ENCODE measurements around the gene SLC25A33.

DNA sequence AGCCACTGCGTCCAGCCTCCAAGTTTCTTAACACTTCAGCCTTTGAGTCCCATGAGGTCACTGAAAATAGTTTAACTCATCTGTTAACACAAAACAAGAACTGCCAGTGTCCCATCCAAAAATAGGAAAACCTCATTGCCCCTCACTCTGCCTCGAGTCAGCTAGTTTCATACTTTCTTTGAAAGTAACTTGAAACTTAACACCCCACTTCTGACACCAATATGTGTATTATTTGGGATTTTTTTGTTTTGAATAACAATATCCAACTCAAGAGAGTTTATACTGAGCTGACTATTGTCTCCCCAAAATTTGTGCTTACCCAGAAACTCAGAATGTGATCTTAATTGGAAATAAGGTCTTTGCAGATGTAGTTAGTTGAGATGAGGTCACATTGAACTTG lies 95.3 kb downstream of the SLC25A33 start:
- TF ChIP-seq, protein P1, sequence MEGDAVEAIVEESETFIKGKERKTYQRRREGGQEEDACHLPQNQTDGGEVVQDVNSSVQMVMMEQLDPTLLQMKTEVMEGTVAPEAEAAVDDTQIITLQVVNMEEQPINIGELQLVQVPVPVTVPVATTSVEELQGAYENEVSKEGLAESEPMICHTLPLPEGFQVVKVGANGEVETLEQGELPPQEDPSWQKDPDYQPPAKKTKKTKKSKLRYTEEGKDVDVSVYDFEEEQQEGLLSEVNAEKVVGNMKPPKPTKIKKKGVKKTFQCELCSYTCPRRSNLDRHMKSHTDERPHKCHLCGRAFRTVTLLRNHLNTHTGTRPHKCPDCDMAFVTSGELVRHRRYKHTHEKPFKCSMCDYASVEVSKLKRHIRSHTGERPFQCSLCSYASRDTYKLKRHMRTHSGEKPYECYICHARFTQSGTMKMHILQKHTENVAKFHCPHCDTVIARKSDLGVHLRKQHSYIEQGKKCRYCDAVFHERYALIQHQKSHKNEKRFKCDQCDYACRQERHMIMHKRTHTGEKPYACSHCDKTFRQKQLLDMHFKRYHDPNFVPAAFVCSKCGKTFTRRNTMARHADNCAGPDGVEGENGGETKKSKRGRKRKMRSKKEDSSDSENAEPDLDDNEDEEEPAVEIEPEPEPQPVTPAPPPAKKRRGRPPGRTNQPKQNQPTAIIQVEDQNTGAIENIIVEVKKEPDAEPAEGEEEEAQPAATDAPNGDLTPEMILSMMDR (IDR thresholded peaks at IDR 0.05): no peak
- TF ChIP-seq POLR2A (IDR thresholded peaks at IDR 0.05) (no peak), POLR2AphosphoS5 (IDR thresholded peaks at IDR 0.05; ENCODE audit: insufficient read depth in 1 of 2, low read depth in 1 of 2) (no peak)
